ENCODE data around the gene RASSF8.

The RASSF8 gene

GRCh38 chr12:26022043-26022442 lies 63.6 kb downstream of the RASSF8 start:
- TF ChIP-seq SNAI2 (CRISPR knock-in tag; IDR thresholded peaks at IDR 0.05) (no peak), OSR1 (CRISPR knock-in tag; IDR thresholded peaks at IDR 0.05) (no peak), ZNF565 (CRISPR knock-in tag; conservative IDR thresholded peaks at IDR 0.05; ENCODE audit: low read depth) (no peak), ZFP30 (CRISPR knock-in tag; IDR thresholded peaks at IDR 0.05) (no peak), ZFP3 (CRISPR knock-in tag; IDR thresholded peaks at IDR 0.05) (no peak), TOX (CRISPR knock-in tag; IDR thresholded peaks at IDR 0.05; ENCODE audit: borderline replicate concordance) (no peak), GLIS3 (CRISPR knock-in tag; IDR thresholded peaks at IDR 0.05) (no peak), ZC3H10 (CRISPR knock-in tag; IDR thresholded peaks at IDR 0.05) (no peak), RARB (CRISPR knock-in tag; IDR thresholded peaks at IDR 0.05) (no peak)
- ATAC-seq = no peak

- no peak for ATAC-seq
- TF ChIP-seq ZFP30 (CRISPR knock-in tag; IDR thresholded peaks at IDR 0.05) (no peak), CSRNP3 (CRISPR knock-in tag; IDR thresholded peaks at IDR 0.05) (no peak), ESRRG (CRISPR knock-in tag; IDR thresholded peaks at IDR 0.05) (no peak), ISL1 (CRISPR knock-in tag; IDR thresholded peaks at IDR 0.05) (no peak), PATZ1 (CRISPR knock-in tag; IDR thresholded peaks at IDR 0.05; ENCODE audit: borderline replicate concordance) (no peak), TSHZ2 (CRISPR knock-in tag; IDR thresholded peaks at IDR 0.05) (no peak), ZNF70 (CRISPR knock-in tag; IDR thresholded peaks at IDR 0.05) (no peak), POU6F1 (CRISPR knock-in tag; IDR thresholded peaks at IDR 0.05; ENCODE audit: borderline replicate concordance, low read depth) (no peak), BACH2 (CRISPR knock-in tag; IDR thresholded peaks at IDR 0.05; ENCODE audit: borderline replicate concordance) (no peak)
Observed at GRCh38 chr12:26026713-26027112, 68.2 kb downstream of the RASSF8 start.

- ATAC-seq = no peak
- TF ChIP-seq ZFP3 (CRISPR knock-in tag; IDR thresholded peaks at IDR 0.05) = no peak
- no peak for TF ChIP-seq TOX (CRISPR knock-in tag; IDR thresholded peaks at IDR 0.05; ENCODE audit: borderline replicate concordance)
- no peak for TF ChIP-seq BACH2 (CRISPR knock-in tag; IDR thresholded peaks at IDR 0.05; ENCODE audit: borderline replicate concordance)
Observed at GRCh38 chr12:26027401-26027800, 68.9 kb downstream of the RASSF8 start.

- ATAC-seq = peak; percentile 81
- no peak for TF ChIP-seq TSHZ2 (CRISPR knock-in tag; IDR thresholded peaks at IDR 0.05)
- TF ChIP-seq ZFP30 (CRISPR knock-in tag; IDR thresholded peaks at IDR 0.05) = no peak
- TF ChIP-seq ESRRG (CRISPR knock-in tag; IDR thresholded peaks at IDR 0.05) = no peak
- no peak for TF ChIP-seq ARNTL (CRISPR knock-in tag; IDR thresholded peaks at IDR 0.05; ENCODE audit: borderline replicate concordance, low read depth)
- no peak for TF ChIP-seq CSRNP3 (CRISPR knock-in tag; IDR thresholded peaks at IDR 0.05)
- TF ChIP-seq ZC3H10 (CRISPR knock-in tag; IDR thresholded peaks at IDR 0.05) = no peak
- TF ChIP-seq TCF4 (CRISPR knock-in tag; IDR thresholded peaks at IDR 0.05; ENCODE audit: borderline replicate concordance) = no peak
- TF ChIP-seq ZNF70 (CRISPR knock-in tag; IDR thresholded peaks at IDR 0.05) = no peak
- no peak for TF ChIP-seq BACH2 (CRISPR knock-in tag; IDR thresholded peaks at IDR 0.05; ENCODE audit: borderline replicate concordance)
- TF ChIP-seq ZNF565 (CRISPR knock-in tag; conservative IDR thresholded peaks at IDR 0.05; ENCODE audit: low read depth) = no peak
- no peak for TF ChIP-seq POU6F1 (CRISPR knock-in tag; IDR thresholded peaks at IDR 0.05; ENCODE audit: borderline replicate concordance, low read depth)
- no peak for TF ChIP-seq SNAI2 (CRISPR knock-in tag; IDR thresholded peaks at IDR 0.05)
Observed at GRCh38 chr12:26028953-26029735, 70.7 kb downstream of the RASSF8 start.

Measured in SK-N-SH treated with all-trans-retinoic acid at 6 μM for 48 hours (cell line).